ENCODE results near the gene HMOX2. TPM values are rescaled to one million over a fixed set of nuclear protein-coding genes. Genes with fewer than 3 reads are reported as not detected.

HMOX2 gene
- total and polyA plus RNA-seq, 2 of the 13 experiments (the other 11 are each of a cell fraction or from before 2014, with no cell fraction given): 60.3 to 70.4 TPM

DNA sequence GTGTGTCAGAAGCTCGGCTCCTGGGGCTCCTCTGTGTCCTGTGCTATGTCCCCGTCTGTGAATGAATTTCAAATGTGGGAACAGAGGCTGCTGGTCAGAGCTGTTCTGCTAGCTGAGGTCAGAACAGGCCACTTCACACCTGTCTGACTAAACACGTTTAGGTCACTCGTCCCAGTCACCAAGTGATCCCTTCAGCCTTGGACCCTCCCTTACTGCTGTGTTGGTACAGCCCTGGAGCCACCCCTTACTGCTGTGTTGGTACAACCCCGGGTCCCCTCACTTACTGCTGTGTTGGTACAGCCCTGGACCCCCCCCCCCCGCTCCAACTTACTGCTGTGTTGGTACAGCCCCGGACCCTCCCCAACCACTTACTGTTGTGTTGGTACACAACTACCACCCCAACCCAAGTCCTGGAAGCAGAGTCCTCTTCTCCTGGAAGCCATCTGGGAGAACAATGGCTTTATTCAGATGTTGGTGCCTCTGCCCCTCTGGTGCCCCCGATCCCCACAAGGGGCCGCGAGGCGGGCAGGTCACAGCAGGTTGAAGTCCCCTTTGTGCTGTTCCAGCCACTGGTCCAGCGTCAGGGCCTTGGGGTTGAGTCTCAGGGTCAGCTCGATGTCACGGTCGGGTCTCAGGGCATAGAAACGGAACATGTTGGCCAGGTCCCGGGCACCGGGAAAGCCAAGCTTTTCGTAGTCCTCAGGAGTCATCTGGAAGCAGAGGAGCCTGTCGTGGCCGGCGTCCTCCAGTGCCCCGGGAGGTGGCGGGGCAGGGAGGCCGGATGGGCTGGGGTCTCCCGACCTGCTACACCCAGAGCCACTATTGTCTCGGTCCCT lies 14.7 kb upstream of the HMOX2 start (continued):
- TF ChIP-seq PLRG1 (conservative IDR thresholded peaks at IDR 0.05) (no peak), SMAD9 (CRISPR knock-in tag; IDR thresholded peaks at IDR 0.05) (no peak), TRIM24 (CRISPR knock-in tag; IDR thresholded peaks at IDR 0.05) (no peak; the same call in 1 of the 2 replicates), CBX1 (IDR thresholded peaks at IDR 0.05; ENCODE audit: low read depth) (peak; percentile 51), HNRNPH1 (optimal IDR thresholded peaks at IDR 0.05; ENCODE audit: low read depth, low read length) (no peak), REXO4 (CRISPR knock-in tag; IDR thresholded peaks at IDR 0.05; ENCODE audit: borderline replicate concordance) (no peak), ZFP36L2 (CRISPR knock-in tag; IDR thresholded peaks at IDR 0.05) (no peak), DNMT1 (CRISPR knock-in tag; IDR thresholded peaks at IDR 0.05) (no peak), ZFYVE20 (CRISPR knock-in tag; IDR thresholded peaks at IDR 0.05; ENCODE audit: borderline replicate concordance, low read depth) (no peak), ZFY (CRISPR knock-in tag; IDR thresholded peaks at IDR 0.05) (peak; percentile 64), ZNF235 (CRISPR knock-in tag; IDR thresholded peaks at IDR 0.05; ENCODE audit: borderline replicate concordance) (no peak; the same call in 1 of the 2 replicates), DNMT3B (CRISPR knock-in tag; conservative IDR thresholded peaks at IDR 0.05) (no peak), NCOA2 (CRISPR knock-in tag; IDR thresholded peaks at IDR 0.05) (peak; percentile 83)
- TF ChIP-seq, protein P1, sequence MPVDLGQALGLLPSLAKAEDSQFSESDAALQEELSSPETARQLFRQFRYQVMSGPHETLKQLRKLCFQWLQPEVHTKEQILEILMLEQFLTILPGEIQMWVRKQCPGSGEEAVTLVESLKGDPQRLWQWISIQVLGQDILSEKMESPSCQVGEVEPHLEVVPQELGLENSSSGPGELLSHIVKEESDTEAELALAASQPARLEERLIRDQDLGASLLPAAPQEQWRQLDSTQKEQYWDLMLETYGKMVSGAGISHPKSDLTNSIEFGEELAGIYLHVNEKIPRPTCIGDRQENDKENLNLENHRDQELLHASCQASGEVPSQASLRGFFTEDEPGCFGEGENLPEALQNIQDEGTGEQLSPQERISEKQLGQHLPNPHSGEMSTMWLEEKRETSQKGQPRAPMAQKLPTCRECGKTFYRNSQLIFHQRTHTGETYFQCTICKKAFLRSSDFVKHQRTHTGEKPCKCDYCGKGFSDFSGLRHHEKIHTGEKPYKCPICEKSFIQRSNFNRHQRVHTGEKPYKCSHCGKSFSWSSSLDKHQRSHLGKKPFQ (CRISPR knock-in tag; IDR thresholded peaks at IDR 0.05; ENCODE audit: insufficient replicate concordance): peak; percentile 98
- TF ChIP-seq, protein P2, sequence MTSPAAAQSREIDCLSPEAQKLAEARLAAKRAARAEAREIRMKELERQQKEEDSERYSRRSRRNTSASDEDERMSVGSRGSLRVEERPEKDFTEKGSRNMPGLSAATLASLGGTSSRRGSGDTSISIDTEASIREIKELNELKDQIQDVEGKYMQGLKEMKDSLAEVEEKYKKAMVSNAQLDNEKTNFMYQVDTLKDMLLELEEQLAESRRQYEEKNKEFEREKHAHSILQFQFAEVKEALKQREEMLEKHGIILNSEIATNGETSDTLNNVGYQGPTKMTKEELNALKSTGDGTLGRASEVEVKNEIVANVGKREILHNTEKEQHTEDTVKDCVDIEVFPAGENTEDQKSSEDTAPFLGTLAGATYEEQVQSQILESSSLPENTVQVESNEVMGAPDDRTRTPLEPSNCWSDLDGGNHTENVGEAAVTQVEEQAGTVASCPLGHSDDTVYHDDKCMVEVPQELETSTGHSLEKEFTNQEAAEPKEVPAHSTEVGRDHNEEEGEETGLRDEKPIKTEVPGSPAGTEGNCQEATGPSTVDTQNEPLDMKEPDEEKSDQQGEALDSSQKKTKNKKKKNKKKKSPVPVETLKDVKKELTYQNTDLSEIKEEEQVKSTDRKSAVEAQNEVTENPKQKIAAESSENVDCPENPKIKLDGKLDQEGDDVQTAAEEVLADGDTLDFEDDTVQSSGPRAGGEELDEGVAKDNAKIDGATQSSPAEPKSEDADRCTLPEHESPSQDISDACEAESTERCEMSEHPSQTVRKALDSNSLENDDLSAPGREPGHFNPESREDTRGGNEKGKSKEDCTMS (CRISPR knock-in tag; conservative IDR thresholded peaks at IDR 0.05): no peak
- TF ChIP-seq, protein P3, sequence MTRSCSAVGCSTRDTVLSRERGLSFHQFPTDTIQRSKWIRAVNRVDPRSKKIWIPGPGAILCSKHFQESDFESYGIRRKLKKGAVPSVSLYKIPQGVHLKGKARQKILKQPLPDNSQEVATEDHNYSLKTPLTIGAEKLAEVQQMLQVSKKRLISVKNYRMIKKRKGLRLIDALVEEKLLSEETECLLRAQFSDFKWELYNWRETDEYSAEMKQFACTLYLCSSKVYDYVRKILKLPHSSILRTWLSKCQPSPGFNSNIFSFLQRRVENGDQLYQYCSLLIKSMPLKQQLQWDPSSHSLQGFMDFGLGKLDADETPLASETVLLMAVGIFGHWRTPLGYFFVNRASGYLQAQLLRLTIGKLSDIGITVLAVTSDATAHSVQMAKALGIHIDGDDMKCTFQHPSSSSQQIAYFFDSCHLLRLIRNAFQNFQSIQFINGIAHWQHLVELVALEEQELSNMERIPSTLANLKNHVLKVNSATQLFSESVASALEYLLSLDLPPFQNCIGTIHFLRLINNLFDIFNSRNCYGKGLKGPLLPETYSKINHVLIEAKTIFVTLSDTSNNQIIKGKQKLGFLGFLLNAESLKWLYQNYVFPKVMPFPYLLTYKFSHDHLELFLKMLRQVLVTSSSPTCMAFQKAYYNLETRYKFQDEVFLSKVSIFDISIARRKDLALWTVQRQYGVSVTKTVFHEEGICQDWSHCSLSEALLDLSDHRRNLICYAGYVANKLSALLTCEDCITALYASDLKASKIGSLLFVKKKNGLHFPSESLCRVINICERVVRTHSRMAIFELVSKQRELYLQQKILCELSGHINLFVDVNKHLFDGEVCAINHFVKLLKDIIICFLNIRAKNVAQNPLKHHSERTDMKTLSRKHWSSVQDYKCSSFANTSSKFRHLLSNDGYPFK (CRISPR knock-in tag; IDR thresholded peaks at IDR 0.05; ENCODE audit: borderline replicate concordance): peak; percentile 18; the same call in 1 of the 2 replicates
- TF ChIP-seq, protein P4, sequence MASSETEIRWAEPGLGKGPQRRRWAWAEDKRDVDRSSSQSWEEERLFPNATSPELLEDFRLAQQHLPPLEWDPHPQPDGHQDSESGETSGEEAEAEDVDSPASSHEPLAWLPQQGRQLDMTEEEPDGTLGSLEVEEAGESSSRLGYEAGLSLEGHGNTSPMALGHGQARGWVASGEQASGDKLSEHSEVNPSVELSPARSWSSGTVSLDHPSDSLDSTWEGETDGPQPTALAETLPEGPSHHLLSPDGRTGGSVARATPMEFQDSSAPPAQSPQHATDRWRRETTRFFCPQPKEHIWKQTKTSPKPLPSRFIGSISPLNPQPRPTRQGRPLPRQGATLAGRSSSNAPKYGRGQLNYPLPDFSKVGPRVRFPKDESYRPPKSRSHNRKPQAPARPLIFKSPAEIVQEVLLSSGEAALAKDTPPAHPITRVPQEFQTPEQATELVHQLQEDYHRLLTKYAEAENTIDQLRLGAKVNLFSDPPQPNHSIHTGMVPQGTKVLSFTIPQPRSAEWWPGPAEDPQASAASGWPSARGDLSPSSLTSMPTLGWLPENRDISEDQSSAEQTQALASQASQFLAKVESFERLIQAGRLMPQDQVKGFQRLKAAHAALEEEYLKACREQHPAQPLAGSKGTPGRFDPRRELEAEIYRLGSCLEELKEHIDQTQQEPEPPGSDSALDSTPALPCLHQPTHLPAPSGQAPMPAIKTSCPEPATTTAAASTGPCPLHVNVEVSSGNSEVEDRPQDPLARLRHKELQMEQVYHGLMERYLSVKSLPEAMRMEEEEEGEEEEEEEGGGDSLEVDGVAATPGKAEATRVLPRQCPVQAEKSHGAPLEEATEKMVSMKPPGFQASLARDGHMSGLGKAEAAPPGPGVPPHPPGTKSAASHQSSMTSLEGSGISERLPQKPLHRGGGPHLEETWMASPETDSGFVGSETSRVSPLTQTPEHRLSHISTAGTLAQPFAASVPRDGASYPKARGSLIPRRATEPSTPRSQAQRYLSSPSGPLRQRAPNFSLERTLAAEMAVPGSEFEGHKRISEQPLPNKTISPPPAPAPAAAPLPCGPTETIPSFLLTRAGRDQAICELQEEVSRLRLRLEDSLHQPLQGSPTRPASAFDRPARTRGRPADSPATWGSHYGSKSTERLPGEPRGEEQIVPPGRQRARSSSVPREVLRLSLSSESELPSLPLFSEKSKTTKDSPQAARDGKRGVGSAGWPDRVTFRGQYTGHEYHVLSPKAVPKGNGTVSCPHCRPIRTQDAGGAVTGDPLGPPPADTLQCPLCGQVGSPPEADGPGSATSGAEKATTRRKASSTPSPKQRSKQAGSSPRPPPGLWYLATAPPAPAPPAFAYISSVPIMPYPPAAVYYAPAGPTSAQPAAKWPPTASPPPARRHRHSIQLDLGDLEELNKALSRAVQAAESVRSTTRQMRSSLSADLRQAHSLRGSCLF (CRISPR knock-in tag; IDR thresholded peaks at IDR 0.05; ENCODE audit: borderline replicate concordance): no peak
